SK-N-SH treated with all-trans-retinoic acid at 6 μM for 48 hours (cell line): ENCODE data around the gene APBB1IP.

Experiments used
- CSDC2 ChIP-seq: fragments of 250-450 bp; sonication (Bioruptor Pico); IDR thresholded peaks from 2 replicates; pipeline ENCODE4 v1.5.0; 2020; ENCODE audit warnings: mild to moderate bottlenecking, moderate library complexity
- ESRRG ChIP-seq: fragments of 250-450 bp; sonication (Bioruptor Pico); IDR thresholded peaks from 2 replicates; pipeline ENCODE4 v1.6.1; 2021; ENCODE audit warnings: mild to moderate bottlenecking
- GLIS3 ChIP-seq: fragments of 250-450 bp; sonication (Bioruptor Pico); IDR thresholded peaks from 2 replicates; pipeline ENCODE4 v1.5.0; 2020; ENCODE audit warnings: mild to moderate bottlenecking, moderate library complexity
- ISL1 ChIP-seq: fragments of 250-450 bp; sonication (Bioruptor Pico); IDR thresholded peaks from 2 replicates; pipeline ENCODE4 v2.1.2; 2022; ENCODE audit warnings: mild to moderate bottlenecking, moderate library complexity
- RARB ChIP-seq: fragments of 250-450 bp; sonication (Bioruptor Pico); IDR thresholded peaks from 2 replicates; pipeline ENCODE4 v1.8.0; 2021; ENCODE audit warnings: mild to moderate bottlenecking, moderate library complexity
- TOX ChIP-seq: fragments of 250-450 bp; sonication (Bioruptor Pico); IDR thresholded peaks from 2 replicates; pipeline ENCODE4 v1.8.0; 2021; ENCODE audit warnings: mild to moderate bottlenecking, moderate library complexity, borderline replicate concordance
- ZNF565 ChIP-seq: fragments of 450-650 bp; formaldehyde crosslinking; conservative IDR thresholded peaks from 2 replicates; pipeline ENCODE4 v1.5.0; 2020; ENCODE audit warnings: low read depth, mild to moderate bottlenecking, moderate library complexity
- TF ChIP-seq, protein P1 (sequence below): fragments of 250-450 bp; sonication (Bioruptor Pico); IDR thresholded peaks from 2 replicates; pipeline ENCODE4 v1.8.0; 2021; ENCODE audit warnings: low read depth, mild to moderate bottlenecking, moderate library complexity, borderline replicate concordance
- TF ChIP-seq, protein P2 (sequence below): fragments of 250-450 bp; sonication (Bioruptor Pico); IDR thresholded peaks from 2 replicates; pipeline ENCODE4 v1.5.1; 2020; ENCODE audit warnings: low read depth, mild to moderate bottlenecking, moderate library complexity

DNA sequence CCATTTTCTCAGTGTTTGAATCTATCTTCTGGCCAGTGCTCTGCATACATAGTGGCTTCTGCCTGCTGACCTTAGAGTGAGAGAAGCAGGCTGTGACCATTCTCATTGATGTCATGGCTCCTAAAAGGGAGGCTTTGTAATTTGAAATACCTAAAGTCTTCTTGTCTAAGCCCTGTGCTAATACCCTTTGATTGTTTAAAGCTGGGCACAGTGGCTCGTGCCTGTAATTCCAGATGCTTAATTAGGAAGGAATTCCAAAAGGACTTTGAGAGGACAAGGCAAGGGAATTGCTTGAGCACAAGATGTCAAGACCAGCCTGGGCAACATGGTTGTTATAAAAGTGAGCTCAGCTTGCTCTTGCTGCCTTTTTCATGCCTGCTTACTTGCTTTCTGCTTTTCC lies 81.7 kb downstream of the APBB1IP start:
- TF ChIP-seq CSDC2 (CRISPR knock-in tag): no peak
- no peak for TF ChIP-seq ZNF565
- no peak for TF ChIP-seq TOX (CRISPR knock-in tag)
- TF ChIP-seq, protein P1, sequence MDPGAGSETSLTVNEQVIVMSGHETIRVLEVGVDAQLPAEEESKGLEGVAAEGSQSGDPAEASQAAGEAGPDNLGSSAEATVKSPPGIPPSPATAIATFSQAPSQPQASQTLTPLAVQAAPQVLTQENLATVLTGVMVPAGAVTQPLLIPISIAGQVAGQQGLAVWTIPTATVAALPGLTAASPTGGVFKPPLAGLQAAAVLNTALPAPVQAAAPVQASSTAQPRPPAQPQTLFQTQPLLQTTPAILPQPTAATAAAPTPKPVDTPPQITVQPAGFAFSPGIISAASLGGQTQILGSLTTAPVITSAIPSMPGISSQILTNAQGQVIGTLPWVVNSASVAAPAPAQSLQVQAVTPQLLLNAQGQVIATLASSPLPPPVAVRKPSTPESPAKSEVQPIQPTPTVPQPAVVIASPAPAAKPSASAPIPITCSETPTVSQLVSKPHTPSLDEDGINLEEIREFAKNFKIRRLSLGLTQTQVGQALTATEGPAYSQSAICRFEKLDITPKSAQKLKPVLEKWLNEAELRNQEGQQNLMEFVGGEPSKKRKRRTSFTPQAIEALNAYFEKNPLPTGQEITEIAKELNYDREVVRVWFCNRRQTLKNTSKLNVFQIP (CRISPR knock-in tag): no peak
- no peak for TF ChIP-seq ESRRG
- TF ChIP-seq, protein P2, sequence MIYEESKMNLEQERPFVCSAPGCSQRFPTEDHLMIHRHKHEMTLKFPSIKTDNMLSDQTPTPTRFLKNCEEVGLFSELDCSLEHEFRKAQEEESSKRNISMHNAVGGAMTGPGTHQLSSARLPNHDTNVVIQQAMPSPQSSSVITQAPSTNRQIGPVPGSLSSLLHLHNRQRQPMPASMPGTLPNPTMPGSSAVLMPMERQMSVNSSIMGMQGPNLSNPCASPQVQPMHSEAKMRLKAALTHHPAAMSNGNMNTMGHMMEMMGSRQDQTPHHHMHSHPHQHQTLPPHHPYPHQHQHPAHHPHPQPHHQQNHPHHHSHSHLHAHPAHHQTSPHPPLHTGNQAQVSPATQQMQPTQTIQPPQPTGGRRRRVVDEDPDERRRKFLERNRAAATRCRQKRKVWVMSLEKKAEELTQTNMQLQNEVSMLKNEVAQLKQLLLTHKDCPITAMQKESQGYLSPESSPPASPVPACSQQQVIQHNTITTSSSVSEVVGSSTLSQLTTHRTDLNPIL: no peak
- TF ChIP-seq GLIS3 (CRISPR knock-in tag): no peak
- TF ChIP-seq RARB (CRISPR knock-in tag): no peak
- no peak for TF ChIP-seq ISL1 (CRISPR knock-in tag)
